DND-41 (cell line): ENCODE results near the gene YIPF5.

Source experiments
- EZH2 ChIP-seq: IDR thresholded peaks from 3 replicates; pipeline ENCODE4 v1.6.1; 2012; ENCODE audit warnings: borderline replicate concordance, low read depth, mild to moderate bottlenecking, moderate library complexity, low read length, inconsistent platforms; ENCODE audit not compliant: severe bottlenecking
- TF ChIP-seq, protein P1 (sequence below): IDR thresholded peaks from 2 replicates; pipeline ENCODE4 v1.5.1; 2012; ENCODE audit warnings: borderline replicate concordance, low read length, moderate library complexity, mild to moderate bottlenecking; ENCODE audit not compliant: poor library complexity, severe bottlenecking; ENCODE audit errors: extremely low read depth

DNA sequence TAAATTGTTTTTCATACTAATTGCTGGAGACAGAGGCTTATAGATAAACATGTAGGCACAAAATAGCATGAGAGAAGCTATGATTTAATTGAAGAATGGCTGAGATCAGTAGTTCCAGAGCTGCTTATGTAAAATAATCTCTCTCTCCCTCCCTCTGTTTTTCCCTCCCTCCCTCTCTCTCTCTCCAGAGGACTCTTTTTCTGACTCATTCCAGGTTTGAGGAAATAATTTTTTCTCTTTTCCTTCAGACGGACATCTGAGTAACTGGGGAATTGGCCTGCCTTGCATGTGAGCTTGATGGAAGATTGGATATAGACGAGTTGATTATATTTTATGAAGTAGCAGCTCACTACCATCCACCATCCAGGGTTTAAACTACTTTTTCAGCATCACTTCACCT lies 35.7 kb upstream of the YIPF5 start:
- TF ChIP-seq, protein P1, sequence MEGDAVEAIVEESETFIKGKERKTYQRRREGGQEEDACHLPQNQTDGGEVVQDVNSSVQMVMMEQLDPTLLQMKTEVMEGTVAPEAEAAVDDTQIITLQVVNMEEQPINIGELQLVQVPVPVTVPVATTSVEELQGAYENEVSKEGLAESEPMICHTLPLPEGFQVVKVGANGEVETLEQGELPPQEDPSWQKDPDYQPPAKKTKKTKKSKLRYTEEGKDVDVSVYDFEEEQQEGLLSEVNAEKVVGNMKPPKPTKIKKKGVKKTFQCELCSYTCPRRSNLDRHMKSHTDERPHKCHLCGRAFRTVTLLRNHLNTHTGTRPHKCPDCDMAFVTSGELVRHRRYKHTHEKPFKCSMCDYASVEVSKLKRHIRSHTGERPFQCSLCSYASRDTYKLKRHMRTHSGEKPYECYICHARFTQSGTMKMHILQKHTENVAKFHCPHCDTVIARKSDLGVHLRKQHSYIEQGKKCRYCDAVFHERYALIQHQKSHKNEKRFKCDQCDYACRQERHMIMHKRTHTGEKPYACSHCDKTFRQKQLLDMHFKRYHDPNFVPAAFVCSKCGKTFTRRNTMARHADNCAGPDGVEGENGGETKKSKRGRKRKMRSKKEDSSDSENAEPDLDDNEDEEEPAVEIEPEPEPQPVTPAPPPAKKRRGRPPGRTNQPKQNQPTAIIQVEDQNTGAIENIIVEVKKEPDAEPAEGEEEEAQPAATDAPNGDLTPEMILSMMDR, result no peak
- TF ChIP-seq EZH2, result no peak
